IMR-90 (cell line): ENCODE results near the gene CSNK1D. TPM values are rescaled to one million over a fixed set of nuclear protein-coding genes. Genes with fewer than 3 reads are reported as not detected.

Experiments
- ATAC-seq: fragments of 200-7000 bp; cut with Tn5 transposase; 2 replicates; pipeline ENCODE4 v1.9.1; 2020; ENCODE audit warnings: low read depth, mild to moderate bottlenecking, moderate library complexity
- BruUV-seq: library from RNA; stranded (reverse); fragments of 400-500 nt; replicated peaks from 2 replicates; lab custom pipeline; 2021; lab: Mats Ljungman, UMichigan
- CTCF ChIA-PET: fragments of 300-600 bp; formaldehyde crosslinking; extraction: SDS; loops from one replicate; lab custom pipeline; 2021; ENCODE audit warnings: antibody characterized with exemption; lab: Yijun Ruan, JAX
- POLR2A ChIA-PET: fragments of 300-600 bp; sonication (Branson Sonifier 250); formaldehyde crosslinking; loops from one replicate; lab custom pipeline; 2022; ENCODE audit warnings: antibody characterized with exemption; ENCODE audit not compliant: unreplicated experiment; lab: Charles Lee
- DNase-seq: peaks from one replicate; pipeline ENCODE4 v3.0.0; 2013
- H2AFZ ChIP-seq: replicated peaks from 2 replicates; pipeline ENCODE3; 2013; ENCODE audit warnings: low read length, mild to moderate bottlenecking; ENCODE audit not compliant: poor library complexity
- H2AK5ac ChIP-seq: 2 replicates; pipeline ENCODE4 v1.6.1; 2013; ENCODE audit warnings: low read depth, low read length, inconsistent platforms
- H2AK9ac ChIP-seq: replicated peaks from 2 replicates; pipeline ENCODE3; 2013; ENCODE audit warnings: mild to moderate bottlenecking, low read depth, low read length, moderate library complexity; ENCODE audit not compliant: poor library complexity
- H2BK120ac ChIP-seq: 2 replicates; pipeline ENCODE4 v1.6.1; 2013; ENCODE audit warnings: low read depth, low read length, inconsistent platforms
- H2BK15ac ChIP-seq: 3 replicates; pipeline ENCODE4 v1.6.1; 2013; ENCODE audit warnings: low read depth, low read length, inconsistent platforms
- H2BK20ac ChIP-seq: 2 replicates; pipeline ENCODE4 v1.6.1; 2013; ENCODE audit warnings: low read depth, mild to moderate bottlenecking, inconsistent platforms, low read length, moderate library complexity
- H2BK5ac ChIP-seq: 2 replicates; pipeline ENCODE4 v1.6.1; 2013; ENCODE audit warnings: mild to moderate bottlenecking, low read depth, low read length, inconsistent platforms; ENCODE audit not compliant: poor library complexity, severe bottlenecking
- H3K14ac ChIP-seq: replicated peaks from 2 replicates; pipeline ENCODE4 v1.6.1; 2013; ENCODE audit warnings: low read depth, low read length, inconsistent platforms
- H3K18ac ChIP-seq: 2 replicates; pipeline ENCODE4 v1.6.1; 2013; ENCODE audit warnings: low read depth, low read length, control low read depth
- H3K23ac ChIP-seq: 2 replicates; pipeline ENCODE4 v1.6.1; 2013; ENCODE audit warnings: low read depth, low read length, inconsistent platforms
- H3K27ac ChIP-seq: 2 replicates; pipeline ENCODE4 v1.5.1; 2013; ENCODE audit warnings: mild to moderate bottlenecking, control low read depth, low read length; ENCODE audit not compliant: insufficient read depth
- H3K27me3 ChIP-seq: 2 replicates; pipeline ENCODE4 v1.6.1; 2013; ENCODE audit warnings: low read length; ENCODE audit not compliant: control insufficient read depth, insufficient read depth
- H3K36me3 ChIP-seq: 2 replicates; pipeline ENCODE4 v1.6.1; 2013; ENCODE audit warnings: low read length, mixed read lengths; ENCODE audit not compliant: control insufficient read depth, insufficient read depth
- H3K4ac ChIP-seq: 2 replicates; pipeline ENCODE4 v1.6.1; 2013; ENCODE audit warnings: low read depth, low read length, inconsistent platforms
- H3K4me1 ChIP-seq: 2 replicates; pipeline ENCODE4 v1.6.1; 2013; ENCODE audit warnings: low read length, mixed read lengths; ENCODE audit not compliant: control insufficient read depth, insufficient read depth
- H3K4me2 ChIP-seq: 2 replicates; pipeline ENCODE4 v1.6.1; 2013; ENCODE audit warnings: low read depth, mild to moderate bottlenecking, control low read depth, low read length, moderate library complexity
- H3K4me3 ChIP-seq: 2 replicates; pipeline ENCODE4 v1.5.1; 2013; ENCODE audit warnings: low read depth, mild to moderate bottlenecking, control low read depth, low read length, moderate library complexity; ENCODE audit not compliant: insufficient read depth
- H3K56ac ChIP-seq: 2 replicates; pipeline ENCODE4 v1.6.1; 2013; ENCODE audit warnings: low read length, inconsistent platforms; ENCODE audit not compliant: insufficient read depth; ENCODE audit errors: extremely low read depth
- H3K79me1 ChIP-seq, 2 experiments: 2 replicates each; pipeline ENCODE4 v1.6.1; 2013; ENCODE audit warnings: low read length in 2 of 2, inconsistent platforms in 1 of 2, low read depth in 1 of 2
- H3K9ac ChIP-seq: 2 replicates; pipeline ENCODE4 v1.6.1; 2013; ENCODE audit warnings: low read depth, low read length, control low read depth
- H3K9me1 ChIP-seq: 2 replicates; pipeline ENCODE4 v1.6.1; 2013; ENCODE audit warnings: low read length, inconsistent platforms; ENCODE audit not compliant: insufficient read depth
- H3K9me3 ChIP-seq: 2 replicates; pipeline ENCODE4 v1.6.1; 2013; ENCODE audit warnings: low read length; ENCODE audit not compliant: control insufficient read depth, insufficient read depth
- H4K20me1 ChIP-seq: 2 replicates; pipeline ENCODE4 v1.6.1; 2013; ENCODE audit warnings: low read length, inconsistent platforms; ENCODE audit not compliant: insufficient read depth
- H4K5ac ChIP-seq: 2 replicates; pipeline ENCODE4 v1.6.1; 2013; ENCODE audit warnings: mild to moderate bottlenecking, low read depth, low read length, control low read depth
- H4K8ac ChIP-seq, 2 experiments: 2 replicates each; pipeline ENCODE4 v1.6.1; 2013; ENCODE audit warnings: low read depth in 2 of 2, low read length in 2 of 2, control low read depth in 1 of 2, inconsistent platforms in 1 of 2
- H4K91ac ChIP-seq: 2 replicates; pipeline ENCODE4 v1.6.1; 2013; ENCODE audit warnings: low read depth, low read length, inconsistent platforms; ENCODE audit not compliant: insufficient read depth
- CEBPB ChIP-seq: IDR thresholded peaks from 2 replicates; pipeline ENCODE4 v1.6.1; 2012; ENCODE audit warnings: low read depth, low read length, improper control_type of control experiment
- CHD1 ChIP-seq: IDR thresholded peaks from 2 replicates; pipeline ENCODE4 v1.6.1; 2012; ENCODE audit warnings: low read depth, low read length, improper control_type of control experiment
- ELK1 ChIP-seq: fragments of 150-350 bp; IDR thresholded peaks from 2 replicates; pipeline ENCODE4 v1.6.1; 2016; ENCODE audit warnings: low read depth, mild to moderate bottlenecking, low read length, moderate library complexity, borderline replicate concordance
- MXI1 ChIP-seq: IDR thresholded peaks from 2 replicates; pipeline ENCODE4 v1.6.1; 2012; ENCODE audit warnings: low read depth, mild to moderate bottlenecking, low read length, moderate library complexity, borderline replicate concordance
- POLR2A ChIP-seq: IDR thresholded peaks from 2 replicates; pipeline ENCODE4 v1.6.1; 2012; ENCODE audit warnings: mild to moderate bottlenecking, low read depth, low read length
- RAD21 ChIP-seq: IDR thresholded peaks from 2 replicates; pipeline ENCODE4 v1.6.1; 2012; ENCODE audit warnings: low read length, improper control_type of control experiment
- RFX5 ChIP-seq: IDR thresholded peaks from 2 replicates; pipeline ENCODE4 v1.8.0; 2012; ENCODE audit warnings: low read depth, mild to moderate bottlenecking, low read length, moderate library complexity
- WGBS, 2 experiments: methylation state at CpG; one replicate each; pipeline versions ENCODE4 v1.1.5 to v1.1.7; 2013; ENCODE audit warnings: missing lambda C conversion rate in 2 of 2; ENCODE audit not compliant: insufficient read length in 1 of 2; ENCODE audit errors: extremely low coverage in 2 of 2; 5-methylcytosine and 5-hydroxymethylcytosine counted together
- dilution Hi-C: fragments of 300-500 bp; cut with HindIII; formaldehyde crosslinking; loops from one replicate; pipeline ENCODE4 v1.14.3; 2018; ENCODE audit warnings: low sequenced_read_pairs; ENCODE audit not compliant: unreplicated experiment
- in situ Hi-C: fragments of 300-500 bp; cut with MboI; formaldehyde crosslinking; loops from 3 replicates; pipeline ENCODE4 v1.14.3; 2019; ENCODE audit warnings: low sequenced_read_pairs, inconsistent platforms, mixed read lengths
- intact Hi-C: fragments of 100-400 bp; cut with micrococcal nuclease; formaldehyde crosslinking; loops from 2 replicates; pipeline ENCODE4 v1.10.0; 2022
- polyA plus RNA-seq, 3 experiments: library from polyadenylated mRNA; depleted of rRNA; stranded (reverse); fragments of >200 nt; gene quantifications; 2 replicates each; pipeline ENCODE4 v1.2.3, GENCODE V29; 2012; ENCODE audit warnings: low replicate concordance in 1 of 3
- total RNA-seq: library from RNA; depleted of rRNA; stranded (reverse); fragments of >200 nt; gene quantifications from 2 replicates; pipeline ENCODE4 v1.2.3, GENCODE V29; 2012

The CSNK1D gene
- total and polyA plus RNA-seq, 2 of the 4 experiments (the other 2 are of a cell fraction): 47.1 to 186 TPM

GRCh38 chr17:82262344-82262743 is 11.2 kb downstream of the CSNK1D start:
- no peak overlapping the region for H3K18ac ChIP-seq
- H2AK5ac ChIP-seq: no peak overlapping the region
- H2BK120ac ChIP-seq: no peak overlapping the region
- H3K9me1 ChIP-seq: peaks cover 40% of the 10 kb centered on the region
- H3K4me1 ChIP-seq: peaks cover 12% of the 10 kb centered on the region
- ATAC-seq (no peak), DNase-seq (no peak)
- H3K9me3 ChIP-seq: no peaks in the 10 kb centered on the region
- no peak overlapping the region for H4K8ac ChIP-seq
- BruUV-seq: no TSS peak
- ChIA-PET POLR2A (no interaction called here), CTCF (no interaction called here)
- H3K27me3 ChIP-seq: no peaks in the 10 kb centered on the region
- dilution Hi-C loops: no loop called here
- WGBS, 2 experiments: 90% methylated on average over 1 of the region's 4 CpGs; no CpG with 5 or more reads in 1 of the 2 experiments
- H2AK9ac ChIP-seq: no peak overlapping the region
- no peak overlapping the region for H2AFZ ChIP-seq
- in situ Hi-C loops: no loop called here
- H4K91ac ChIP-seq: no peak overlapping the region
- no peak overlapping the region for H3K4ac ChIP-seq
- no peak overlapping the region for H2BK5ac ChIP-seq
- no peak overlapping the region for H3K4me3 ChIP-seq
- intact Hi-C loops: no loop called here
- peaks cover 80% of the 10 kb centered on the region for H3K36me3 ChIP-seq
- H4K20me1 ChIP-seq: peaks cover 95% of the 10 kb centered on the region
- H3K4me2 ChIP-seq: no peak overlapping the region
- H4K5ac ChIP-seq: no peak overlapping the region
- no peak overlapping the region for H3K56ac ChIP-seq
- H3K9ac ChIP-seq: no peak overlapping the region
- H2BK15ac ChIP-seq: no peak overlapping the region
- TF ChIP-seq RFX5 (no peak), RAD21 (no peak), POLR2A (no peak), CHD1 (no peak), ELK1 (no peak), CEBPB (no peak), MXI1 (no peak)
- no peak overlapping the region for H3K14ac ChIP-seq
- no peak overlapping the region for H3K27ac ChIP-seq
- 0 out of 2 replicates have a peak overlapping the region, but pooled peaks have one; percentile 33 for H3K23ac ChIP-seq
- H3K79me1 ChIP-seq: peaks cover 29 to 87% of the 10 kb centered on the region in 2 experiments
- H2BK20ac ChIP-seq: no peak overlapping the region
